HG03280 (cell line): ENCODE measurements around the gene APBB2.
A peak's percentile ranks its signal among the peaks of the same experiment; 100 is the strongest.
"Not testable (repeated sequence)": the region's sequence is repeated elsewhere in the genome, so short reads cannot be mapped to it uniquely, and the experiment has no call there.

Experiments used
- ATAC-seq: cut with Tn5 transposase; IDR thresholded peaks from one replicate; pipeline ENCODE4 v1.9.1; 2021; ENCODE audit warnings: mild to moderate bottlenecking, moderate library complexity; ENCODE audit not compliant: unreplicated experiment

The APBB2 gene

GRCh38 chr4:40952672-40953071 lies 261.7 kb downstream of the APBB2 start:
- ATAC-seq: no peak

- ATAC-seq: no peak
These were observed 262.1 kb downstream of the APBB2 start for GRCh38 chr4:40952217-40952616.

DNA sequence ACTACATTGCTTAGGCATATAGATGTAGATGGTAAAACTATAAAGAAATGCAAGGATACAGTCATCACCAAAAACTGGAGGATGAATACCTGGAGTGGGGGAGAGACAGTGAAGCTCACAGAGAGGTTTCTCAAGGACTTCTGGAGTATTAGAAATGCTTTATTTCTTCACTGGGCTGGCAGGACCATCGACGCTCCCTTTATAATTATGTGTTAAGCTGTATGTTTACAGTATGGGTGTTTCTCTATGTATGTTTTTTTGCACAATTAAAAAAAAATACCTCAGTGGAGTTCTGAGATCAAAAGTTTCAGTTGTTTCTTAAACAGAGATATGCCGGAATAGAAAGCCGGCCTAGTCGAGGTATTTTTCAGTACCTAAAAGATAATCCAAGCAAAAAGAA lies 263.3 kb downstream of the APBB2 start:
- no peak for ATAC-seq

GRCh38 chr4:40949358-40950100 lies 264.8 kb downstream of the APBB2 start:
- ATAC-seq: no peak

DNA sequence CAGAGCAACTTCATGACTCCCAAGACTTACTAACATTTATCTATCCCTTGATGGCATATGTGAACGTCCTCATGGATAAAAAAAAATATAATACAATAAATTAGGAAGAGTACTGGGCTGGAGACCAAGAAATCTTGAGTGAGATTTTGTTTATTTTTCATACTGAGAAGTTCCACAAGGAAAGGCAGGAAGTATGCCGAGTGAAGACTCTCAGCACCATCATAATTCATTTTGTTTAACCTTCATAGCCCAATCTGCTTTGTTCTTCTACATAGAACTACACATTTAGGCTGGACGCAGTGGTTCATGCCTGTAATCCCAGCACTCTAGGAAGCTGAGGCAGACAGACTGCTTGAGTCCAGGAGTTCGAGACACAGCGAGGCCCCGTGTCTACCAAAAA lies 266.3 kb downstream of the APBB2 start:
- no peak for ATAC-seq

GRCh38 chr4:40946652-40947051 lies 267.7 kb downstream of the APBB2 start:
- no peak for ATAC-seq

DNA sequence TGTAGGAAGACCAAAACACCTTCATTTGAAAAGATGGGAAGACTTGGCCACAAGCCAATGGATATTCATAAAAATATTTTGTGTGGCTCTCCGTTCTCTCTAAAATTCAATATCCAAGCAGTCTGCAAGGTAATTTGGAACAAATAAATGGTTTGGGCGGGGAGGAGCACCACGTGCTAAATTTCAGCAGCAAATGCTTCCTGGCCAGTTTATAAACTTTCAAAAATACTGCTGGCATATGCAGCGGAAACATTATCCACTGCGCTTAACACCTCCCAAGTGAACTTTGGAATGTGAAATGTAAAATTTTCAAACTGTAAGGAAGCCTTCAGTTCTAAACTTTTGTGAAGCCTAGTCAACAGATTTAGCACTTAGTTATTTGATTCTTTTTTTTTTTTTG lies 273.6 kb downstream of the APBB2 start:
- ATAC-seq: no peak

- no peak for ATAC-seq
These were observed 274.0 kb downstream of the APBB2 start for GRCh38 chr4:40940317-40940741.

GRCh38 chr4:40939856-40940255 lies 274.5 kb downstream of the APBB2 start:
- ATAC-seq: no peak

GRCh38 chr4:40938337-40938736 lies 276.0 kb downstream of the APBB2 start:
- ATAC-seq: no peak

DNA sequence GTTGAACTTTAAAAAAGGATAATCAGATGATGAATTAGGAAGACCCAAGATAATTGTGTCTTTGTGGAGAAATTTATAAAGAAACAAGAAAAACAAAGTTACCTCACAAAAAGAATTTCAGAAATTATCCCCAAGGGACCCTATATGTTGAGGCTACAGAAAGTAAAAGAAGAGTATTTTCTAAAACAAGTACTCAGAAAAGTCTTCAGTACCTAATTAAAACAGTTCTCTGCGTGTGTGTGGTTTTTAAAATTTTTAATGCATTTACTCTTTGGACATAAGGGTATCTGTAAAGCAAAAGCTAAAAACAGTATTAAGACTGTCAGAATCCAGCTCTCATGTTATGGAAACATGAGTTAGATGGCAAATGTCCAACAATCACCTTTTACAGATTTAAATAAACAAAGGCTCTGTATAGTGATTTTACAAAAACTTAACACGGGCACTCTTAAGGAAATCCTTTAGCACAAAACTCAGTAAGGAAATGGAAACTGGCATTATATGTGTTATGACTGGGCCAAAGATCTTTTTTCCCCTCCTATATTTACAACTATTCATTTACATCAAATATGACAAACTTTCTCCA lies 277.1 kb downstream of the APBB2 start:
- ATAC-seq: no peak

DNA sequence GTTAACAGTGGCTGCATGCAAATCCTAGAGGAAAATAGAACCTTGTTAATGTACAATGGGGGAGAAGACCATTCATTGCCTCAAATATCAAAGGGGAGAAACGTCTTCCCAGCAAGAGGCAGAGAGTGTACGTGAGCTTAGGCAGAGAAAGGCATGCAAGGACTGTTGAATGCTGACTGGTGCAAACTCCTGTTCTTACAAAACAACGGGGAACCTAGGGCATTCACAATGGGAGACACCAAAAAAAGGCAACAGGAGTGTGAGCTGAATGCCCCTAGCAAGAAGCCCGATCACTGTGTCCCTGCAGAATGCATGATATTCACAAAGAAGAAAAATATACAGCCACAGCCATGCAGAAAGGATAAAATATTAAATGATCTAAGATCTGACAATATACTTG lies 279.7 kb downstream of the APBB2 start:
- ATAC-seq: no peak

DNA sequence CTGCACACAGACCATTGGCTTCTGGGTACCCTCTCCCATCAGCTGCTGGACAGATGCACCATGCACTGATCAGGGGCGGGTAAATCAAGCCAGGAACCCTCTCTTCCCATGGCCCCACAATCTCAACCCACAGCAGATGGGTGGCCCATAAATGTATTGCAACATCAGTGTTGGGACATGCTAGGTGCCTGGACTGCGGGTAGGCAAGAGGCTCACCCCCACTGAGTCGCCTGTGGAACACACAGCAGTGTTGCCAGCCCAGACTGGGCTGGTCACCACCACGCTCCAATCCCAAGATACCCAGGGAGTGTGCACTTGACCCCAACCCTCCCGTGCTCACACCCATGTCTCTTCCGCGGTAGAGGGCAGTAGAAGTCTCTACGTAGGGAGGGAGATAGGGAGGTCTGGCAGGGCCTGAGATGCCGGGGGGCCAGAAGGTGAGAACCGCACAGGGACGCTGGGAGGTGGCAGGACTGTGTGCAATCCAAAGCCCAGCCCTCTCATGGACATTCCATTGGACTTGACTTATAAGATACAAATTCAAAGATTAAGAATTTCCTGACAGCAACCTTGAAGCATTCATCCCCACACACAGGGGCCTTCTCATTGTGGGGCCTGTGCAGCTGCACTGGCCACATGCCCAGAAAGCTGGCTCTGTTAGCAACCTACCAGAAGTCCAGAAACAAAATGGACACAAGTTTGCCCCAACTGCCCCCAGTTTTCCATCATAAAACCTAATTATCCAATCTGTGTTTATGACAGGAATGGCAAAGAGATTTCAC lies 280.9 kb downstream of the APBB2 start:
- ATAC-seq: no peak

DNA sequence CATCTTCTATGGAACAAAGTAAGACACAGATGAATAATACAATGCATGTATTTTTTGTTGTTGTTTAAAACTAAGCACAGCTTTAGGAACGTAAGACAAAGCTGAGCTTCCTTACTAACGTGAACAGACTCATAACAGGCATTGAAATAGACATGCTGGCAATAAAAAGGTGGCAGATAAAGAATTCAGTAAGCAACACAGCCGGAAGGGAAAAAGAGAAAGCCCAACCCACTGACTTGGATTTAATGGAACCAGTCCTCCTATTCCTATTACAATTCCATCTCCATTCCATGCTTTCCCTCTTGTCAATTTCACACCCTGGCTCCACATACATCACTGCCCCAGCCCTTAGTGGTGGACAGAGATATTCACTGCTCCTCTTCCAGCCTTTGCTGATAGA lies 282.5 kb downstream of the APBB2 start:
- no peak for ATAC-seq

DNA sequence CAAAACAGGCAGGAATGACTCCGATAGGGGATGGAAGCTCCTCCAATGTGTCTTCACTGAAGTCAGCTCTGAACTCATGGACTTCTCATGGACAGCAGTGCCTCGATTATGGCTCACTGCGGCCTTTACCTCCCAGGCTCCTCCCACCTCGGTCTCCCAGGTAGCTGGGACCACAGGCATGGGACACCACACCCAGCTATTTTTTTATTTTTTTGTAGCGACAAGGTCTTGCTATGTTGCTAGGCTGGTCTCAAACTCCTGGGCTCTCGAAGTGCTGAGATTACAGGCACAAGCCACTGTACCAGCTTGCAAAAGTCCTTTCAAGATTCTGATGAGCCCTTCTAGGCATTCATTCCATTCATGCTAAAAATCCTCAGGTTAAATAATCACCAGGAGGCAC lies 283.1 kb downstream of the APBB2 start:
- ATAC-seq: no peak

DNA sequence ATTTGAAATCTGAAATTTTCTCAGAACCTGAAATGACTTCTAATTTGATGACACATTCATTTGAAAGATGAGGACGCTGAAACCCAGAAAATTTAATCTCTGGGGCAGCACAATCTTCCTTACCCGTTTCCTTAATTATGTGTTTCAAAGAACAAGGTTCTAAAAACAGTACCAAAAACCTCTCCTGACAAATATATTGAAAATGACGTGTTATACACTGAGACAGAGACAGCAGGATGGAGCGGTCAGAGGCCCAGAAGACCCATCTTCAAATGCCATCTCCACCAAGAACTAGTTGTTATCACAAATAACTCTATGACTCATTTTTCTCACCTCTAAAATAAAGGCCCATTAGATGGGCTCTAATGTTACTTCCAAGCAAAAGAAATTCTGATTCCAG lies 287.3 kb downstream of the APBB2 start:
- no peak for ATAC-seq

GRCh38 chr4:40924793-40925117 lies 289.6 kb downstream of the APBB2 start:
- ATAC-seq: no peak

- ATAC-seq: peak; percentile 71
These were observed 290.1 kb downstream of the APBB2 start for GRCh38 chr4:40924096-40924792.

DNA sequence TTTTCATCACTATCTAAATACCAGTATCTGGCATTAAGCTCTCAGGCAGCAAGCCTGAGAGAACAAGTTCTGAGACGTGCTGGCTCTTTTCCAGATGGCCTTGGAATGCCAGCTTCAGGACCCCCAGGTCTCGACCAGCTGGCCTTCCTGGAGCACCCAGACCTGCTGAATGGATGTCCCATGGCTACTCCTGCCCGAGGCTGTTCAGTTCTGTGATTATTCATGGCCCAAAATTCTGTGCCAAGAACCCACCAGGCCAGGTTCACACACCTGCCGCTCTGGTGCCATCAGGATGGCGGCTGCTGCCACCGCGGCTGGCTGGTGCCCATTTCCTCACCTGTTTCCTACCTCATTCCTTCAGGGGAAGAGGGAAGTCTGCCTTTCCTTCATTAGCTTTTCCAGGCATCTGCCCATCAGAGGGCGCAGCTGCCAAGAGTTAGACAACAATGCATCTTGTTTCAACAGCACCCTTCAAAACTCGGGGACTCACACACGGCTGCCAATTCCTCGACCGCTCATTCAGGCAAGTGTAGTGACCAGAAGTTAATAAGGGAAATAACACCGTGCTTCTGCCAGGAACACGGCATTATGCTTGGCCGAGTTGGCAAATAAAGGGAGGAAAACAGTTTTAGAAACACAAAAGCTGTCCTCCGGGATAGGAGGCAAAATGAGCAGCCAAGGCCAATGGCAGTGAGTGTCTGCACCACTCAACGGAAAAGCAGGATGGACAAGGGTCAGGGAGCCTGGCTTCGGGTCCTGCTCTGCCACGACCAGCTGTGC lies 290.8 kb downstream of the APBB2 start:
- no peak for ATAC-seq

- not testable (repeated sequence) for ATAC-seq
These were observed 294.4 kb downstream of the APBB2 start for GRCh38 chr4:40919976-40920375.

GRCh38 chr4:40918330-40918729 lies 296.0 kb downstream of the APBB2 start:
- no peak for ATAC-seq
